PC-3 (cell line): Measurements from ENCODE around the gene PPOX. TPM values are rescaled to one million over a fixed set of nuclear protein-coding genes. Genes with fewer than 3 reads are reported as not detected.

Source experiments
- ATAC-seq: fragments of 200-7000 bp; cut with Tn5 transposase; 2 replicates; pipeline ENCODE4 v1.9.1; 2020; ENCODE audit warnings: mild to moderate bottlenecking, moderate library complexity
- BruUV-seq: library from RNA; stranded (reverse); fragments of 400-500 nt; replicated peaks from 2 replicates; lab custom pipeline; 2021; lab: Mats Ljungman, UMichigan
- CTCF ChIA-PET: fragments of 300-600 bp; sonication (Branson Sonifier 250); formaldehyde crosslinking; loops from one replicate; lab custom pipeline; 2022; ENCODE audit warnings: antibody characterized with exemption; lab: Charles Lee
- POLR2A ChIA-PET: fragments of 300-600 bp; sonication (Branson Sonifier 250); formaldehyde crosslinking; loops from one replicate; lab custom pipeline; 2022; ENCODE audit warnings: antibody characterized with exemption; ENCODE audit not compliant: unreplicated experiment; lab: Charles Lee
- DNase-seq: peaks from one replicate; pipeline ENCODE4 v3.0.0-alpha.2; 2015
- H2AFZ ChIP-seq: fragments of 300-600 bp; sonication (generic); 2 replicates; pipeline ENCODE4 v1.6.0; 2016; ENCODE audit warnings: antibody characterized with exemption, low read length
- H3F3A ChIP-seq: fragments of 300-600 bp; sonication (generic); one replicate; pipeline ENCODE4 v1.6.0; 2017; ENCODE audit warnings: antibody characterized with exemption, low read length, control low read depth, mild to moderate bottlenecking; ENCODE audit not compliant: unreplicated experiment
- H3K27ac ChIP-seq: fragments of 300-600 bp; sonication (generic); 2 replicates; pipeline ENCODE4 v1.5.1; 2016; ENCODE audit warnings: mild to moderate bottlenecking, low read length
- H3K27me3 ChIP-seq: fragments of 300-600 bp; sonication (generic); 2 replicates; pipeline ENCODE4 v1.6.1; 2016; ENCODE audit warnings: low read length, mixed read lengths
- H3K36me3 ChIP-seq: fragments of 300-600 bp; sonication (generic); 2 replicates; pipeline ENCODE4 v1.6.1; 2016; ENCODE audit warnings: low read depth, mixed run types, low read length, mixed read lengths
- H3K4me1 ChIP-seq: fragments of 300-600 bp; sonication (generic); 2 replicates; pipeline ENCODE4 v1.5.1; 2016; ENCODE audit warnings: low read length; ENCODE audit not compliant: insufficient read depth
- H3K4me2 ChIP-seq: fragments of 300-600 bp; sonication (generic); 2 replicates; pipeline ENCODE4 v1.6.0; 2016; ENCODE audit warnings: low read length
- H3K4me3 ChIP-seq: fragments of 300-600 bp; sonication (generic); 2 replicates; pipeline ENCODE4 v1.5.1; 2016; ENCODE audit warnings: mild to moderate bottlenecking, low read length, mixed read lengths
- H3K79me2 ChIP-seq: fragments of 300-600 bp; sonication (generic); 2 replicates; pipeline ENCODE4 v1.6.1; 2017; ENCODE audit warnings: low read length, mixed read lengths
- H3K9ac ChIP-seq: fragments of 300-600 bp; sonication (generic); 2 replicates; pipeline ENCODE4 v1.6.0; 2016; ENCODE audit warnings: mild to moderate bottlenecking, low read length
- H3K9me2 ChIP-seq: fragments of 300-600 bp; sonication (generic); replicated peaks from 2 replicates; pipeline ENCODE4 v1.6.1; 2016; ENCODE audit warnings: mixed run types, low read length, mixed read lengths
- H3K9me3 ChIP-seq: fragments of 300-600 bp; sonication (generic); 2 replicates; pipeline ENCODE4 v1.6.1; 2016; ENCODE audit warnings: low read length, mixed read lengths
- H4K20me1 ChIP-seq: fragments of 300-600 bp; sonication (generic); 2 replicates; pipeline ENCODE4 v1.6.1; 2016; ENCODE audit warnings: low read length, mixed read lengths
- CTCF ChIP-seq: fragments of 300-600 bp; sonication (generic); conservative IDR thresholded peaks from 2 replicates; pipeline ENCODE4 v1.5.1; 2017; ENCODE audit warnings: antibody characterized with exemption, low read depth, mild to moderate bottlenecking, low read length
- EZH2 ChIP-seq: fragments of 300-600 bp; sonication (generic); IDR thresholded peaks from one replicate; pipeline ENCODE4 v1.6.1; 2017; ENCODE audit warnings: antibody characterized with exemption, mild to moderate bottlenecking, low read length; ENCODE audit not compliant: unreplicated experiment
- EZH2phosphoT487 ChIP-seq: fragments of 300-600 bp; sonication (generic); IDR thresholded peaks from 2 replicates; pipeline ENCODE4 v1.6.1; 2018; ENCODE audit warnings: mild to moderate bottlenecking, antibody characterized with exemption, low read length, borderline replicate concordance
- intact Hi-C: fragments of 100-400 bp; cut with micrococcal nuclease; formaldehyde crosslinking; loops from 2 replicates; pipeline ENCODE4 v1.9.0; 2023
- total RNA-seq: library from RNA; depleted of rRNA; stranded (reverse); fragments of >200 nt; gene quantifications from 2 replicates; pipeline ENCODE4 v1.2.3, GENCODE V29; 2014

PPOX gene
- total RNA-seq, 1 experiment from 2014 or later, result 22.9 TPM

- peaks cover 15% of the 10 kb centered on the region for H3K36me3 ChIP-seq
- H3K4me1 ChIP-seq, result no peaks in the 10 kb centered on the region
- no peak overlapping the region for H2AFZ ChIP-seq
- no peaks in the 10 kb centered on the region for H3K27me3 ChIP-seq
- ATAC-seq, result no peak
- no peak overlapping the region for H3K27ac ChIP-seq
- no peak overlapping the region for H3K9ac ChIP-seq
- CTCF ChIA-PET, result interaction anchor here (0.5 kb wide), 1 partner anchor 83 kb away, joined by 4 read pairs; no protein-coding TSS in a partner anchor
- no peak overlapping the region for H3K4me2 ChIP-seq
- H3K79me2 ChIP-seq, result no peaks in the 10 kb centered on the region
- H3F3A ChIP-seq, result no peaks in the 10 kb centered on the region
- no peaks in the 10 kb centered on the region for H3K9me2 ChIP-seq
- POLR2A ChIA-PET, result no interaction called here
- H4K20me1 ChIP-seq, result no peaks in the 10 kb centered on the region
- H3K4me3 ChIP-seq, result no peak overlapping the region
- H3K9me3 ChIP-seq, result no peaks in the 10 kb centered on the region
- no peak for DNase-seq
- no TSS peak for BruUV-seq
- TF ChIP-seq CTCF (no peak), EZH2phosphoT487 (no peak), EZH2 (no peak)
- intact Hi-C loops, result no loop called here
These were observed 52.3 kb downstream of the PPOX start for GRCh38 chr1:161218301-161219077.

- BruUV-seq, result no TSS peak
- Histone ChIP-seq H3K9ac (no peak overlapping the region), H3F3A (no peaks in the 10 kb centered on the region), H3K36me3 (peaks cover 7% of the 10 kb centered on the region), H3K9me3 (no peaks in the 10 kb centered on the region), H2AFZ (no peak overlapping the region), H3K9me2 (no peaks in the 10 kb centered on the region), H3K4me1 (0 out of 2 replicates have a peak, but pooled peaks cover 3% of the 10 kb centered on the region), H4K20me1 (no peaks in the 10 kb centered on the region), H3K27ac (no peak overlapping the region), H3K4me3 (no peak overlapping the region), H3K79me2 (no peaks in the 10 kb centered on the region), H3K4me2 (no peak overlapping the region), H3K27me3 (no peaks in the 10 kb centered on the region)
- DNase-seq (no peak), ATAC-seq (no peak)
- no peak for TF ChIP-seq EZH2
- no peak for TF ChIP-seq EZH2phosphoT487
- no peak for TF ChIP-seq CTCF
- POLR2A ChIA-PET, result no interaction called here
- CTCF ChIA-PET, result no interaction called here
- intact Hi-C loops, result no loop called here
These were observed 53.1 kb downstream of the PPOX start for GRCh38 chr1:161219078-161219892.
